Retinal pigment epithelial cell (primary cell): ENCODE results near the gene PRAMEF27.
"Not testable (repeated sequence)": the region's sequence is repeated elsewhere in the genome, so short reads cannot be mapped to it uniquely, and the experiment has no call there.

Experiments
- DNase-seq: peaks from one replicate; pipeline ENCODE4 v3.0.0-alpha.2; 2010; ENCODE audit warnings: low read depth
- H3K4me3 ChIP-seq: 2 replicates; pipeline ENCODE4 v1.5.1; 2011; ENCODE audit warnings: mild to moderate bottlenecking, low read length, control low read depth, moderate library complexity

PRAMEF27 gene

DNA sequence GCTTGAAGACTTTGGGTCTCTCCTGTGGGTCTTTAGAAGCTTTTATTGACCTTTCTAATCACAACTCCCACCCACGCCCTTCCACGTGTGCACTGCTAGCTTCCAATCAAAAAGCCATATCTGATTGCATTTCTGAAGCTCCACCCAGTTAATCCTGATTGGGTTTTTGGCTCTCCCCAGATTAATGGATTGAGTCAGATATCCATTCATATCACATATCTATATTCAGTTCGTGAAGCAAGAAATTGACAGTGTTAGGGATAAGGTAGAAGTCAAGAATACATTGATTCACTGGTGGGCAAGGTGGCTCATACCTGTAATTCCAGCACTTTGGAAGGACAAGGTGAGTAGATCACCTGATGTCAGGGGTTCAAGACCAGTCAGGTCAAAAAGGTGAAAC lies at the start of gene PRAMEF27:
TSS of gene PRAMEF27 (minus strand) at position 101 of the 400 bp plus-strand sequence. CDS start 2,916 bp downstream, outside the sequence.
- DNase-seq, H3K4me3 ChIP-seq: not testable (repeated sequence)

GRCh38 chr1:13070474-13070873 lies 14.1 kb upstream of the PRAMEF27 start, which contains the start of gene PRAMEF25:
PRAMEF25 (plus strand) TSS chr1:13070774; CDS start chr1:13073694, 2,920 bp downstream.
- DNase-seq = not testable (repeated sequence)

GRCh38 chr1:13019846-13020245 lies 36.5 kb downstream of the PRAMEF27 start:
- not testable (repeated sequence) for H3K4me3 ChIP-seq, DNase-seq

More at GRCh38 chr1:13070474-13070873, 14.1 kb upstream of the PRAMEF27 start, which contains the start of gene PRAMEF25:
- not testable (repeated sequence) for H3K4me3 ChIP-seq

- not testable (repeated sequence) for H3K4me3 ChIP-seq, DNase-seq
Measured at GRCh38 chr1:13011932-13012331, 44.4 kb downstream of the PRAMEF27 start.

DNA sequence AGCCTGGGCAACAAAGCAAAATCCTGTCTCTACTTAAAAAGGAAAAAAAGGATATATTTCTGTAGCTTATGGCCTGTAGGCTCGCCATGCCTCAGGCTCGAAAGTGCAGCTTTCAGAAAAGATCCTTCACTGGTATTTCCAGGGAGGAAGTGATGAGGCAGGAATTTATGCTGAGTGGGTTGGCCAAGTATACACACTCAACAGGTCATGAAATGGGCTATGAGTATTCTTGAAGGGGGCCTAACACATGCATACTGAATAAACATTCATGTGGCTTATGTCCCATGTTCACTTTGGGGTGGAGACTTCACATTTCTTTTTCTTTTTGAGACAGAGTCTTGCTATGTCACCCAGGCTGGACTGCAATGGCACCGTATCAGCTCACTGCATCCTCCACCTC lies 47.0 kb downstream of the PRAMEF27 start:
- H3K4me3 ChIP-seq, DNase-seq: not testable (repeated sequence)

DNA sequence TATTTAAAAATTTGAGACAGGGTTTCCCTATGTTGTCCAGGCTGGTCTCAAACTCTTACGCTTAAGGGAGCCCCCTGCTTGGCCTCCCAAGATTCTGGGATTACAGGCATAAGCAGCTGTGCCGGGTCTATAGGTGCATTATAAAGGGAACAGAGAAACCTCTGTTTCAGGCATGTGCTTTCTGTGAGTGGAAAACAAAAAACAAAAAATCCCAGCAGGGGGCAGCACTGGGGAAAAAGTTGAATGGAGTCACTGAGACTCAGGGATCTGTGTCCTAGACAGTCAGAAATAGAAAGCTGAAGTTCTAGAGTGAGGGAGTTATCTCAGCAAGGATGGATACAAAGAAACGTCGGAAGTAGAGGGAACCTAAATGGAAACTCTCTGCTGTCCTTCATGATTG lies 50.6 kb downstream of the PRAMEF27 start:
- not testable (repeated sequence) for DNase-seq, H3K4me3 ChIP-seq
